Astrocyte of the spinal cord (primary cell): ENCODE measurements around the gene STT3B.

ENCODE experiments used
- DNase-seq: peaks from one replicate; pipeline ENCODE4 v3.0.0; 2011; ENCODE audit warnings: low read depth, low spot score
- H3K4me3 ChIP-seq: 2 replicates; pipeline ENCODE4 v1.5.1; 2011; ENCODE audit warnings: low read depth, mild to moderate bottlenecking, low read length, moderate library complexity
- CTCF ChIP-seq: IDR thresholded peaks from 2 replicates; pipeline ENCODE4 v1.5.1; 2012; ENCODE audit warnings: low read depth, mild to moderate bottlenecking, low read length, inconsistent platforms
- in situ Hi-C: cut with HindIII; loops from 2 replicates; pipeline ENCODE4 v1.10.0; 2017; ENCODE audit warnings: low sequenced_read_pairs

The STT3B gene

GRCh38 chr3:31515486-31516284 lies 17.0 kb upstream of the STT3B start:
- H3K4me3 ChIP-seq, result no peak overlapping the region
- no peak for TF ChIP-seq CTCF
- in situ Hi-C loops, result no loop called here
- no peak for DNase-seq

GRCh38 chr3:31516757-31517156 lies 16.0 kb upstream of the STT3B start:
- TF ChIP-seq CTCF, result no peak
- no peak overlapping the region for H3K4me3 ChIP-seq
- in situ Hi-C loops, result no loop called here
- no peak for DNase-seq

- no peak for TF ChIP-seq CTCF
- in situ Hi-C loops, result no loop called here
- H3K4me3 ChIP-seq, result no peak overlapping the region
These were observed 11.3 kb upstream of the STT3B start for GRCh38 chr3:31521468-31521867.

GRCh38 chr3:31522152-31522551 lies 10.6 kb upstream of the STT3B start:
- TF ChIP-seq CTCF, result no peak
- no peak for DNase-seq
- in situ Hi-C loops, result no loop called here
- no peak overlapping the region for H3K4me3 ChIP-seq

More at GRCh38 chr3:31521468-31521867, 11.3 kb upstream of the STT3B start:
- DNase-seq, result no peak

- in situ Hi-C loops, result no loop called here
- DNase-seq, result no peak
- no peak for TF ChIP-seq CTCF
- H3K4me3 ChIP-seq, result no peak overlapping the region
These were observed 9.2 kb upstream of the STT3B start for GRCh38 chr3:31523543-31523942.

GRCh38 chr3:31525532-31525931 lies 7.2 kb upstream of the STT3B start:
- in situ Hi-C loops, result no loop called here
- no peak for TF ChIP-seq CTCF

More at GRCh38 chr3:31525532-31525931, 7.2 kb upstream of the STT3B start:
- H3K4me3 ChIP-seq, result no peak overlapping the region
- no peak for DNase-seq
